CD4-positive, alpha-beta T cell treated with Interleukin-15 for 4 hours (primary cell): ENCODE measurements around the gene WWOX.
A peak's percentile ranks its signal among the peaks of the same experiment; 100 is the strongest.

ENCODE experiments used
- DNase-seq: peaks from one replicate; pipeline ENCODE4 v3.0.0-alpha.2; 2020; ENCODE audit warnings: low spot score

WWOX gene

GRCh38 chr16:78737630-78738029 lies 638.2 kb downstream of the WWOX start:
- DNase-seq, result no peak

- no peak for DNase-seq
Observed at GRCh38 chr16:78738557-78738956, 639.1 kb downstream of the WWOX start.

GRCh38 chr16:78740269-78740668 lies 640.8 kb downstream of the WWOX start:
- DNase-seq, result no peak

- DNase-seq, result peak; percentile 90
Observed at GRCh38 chr16:78742501-78743283, 643.2 kb downstream of the WWOX start.

DNA sequence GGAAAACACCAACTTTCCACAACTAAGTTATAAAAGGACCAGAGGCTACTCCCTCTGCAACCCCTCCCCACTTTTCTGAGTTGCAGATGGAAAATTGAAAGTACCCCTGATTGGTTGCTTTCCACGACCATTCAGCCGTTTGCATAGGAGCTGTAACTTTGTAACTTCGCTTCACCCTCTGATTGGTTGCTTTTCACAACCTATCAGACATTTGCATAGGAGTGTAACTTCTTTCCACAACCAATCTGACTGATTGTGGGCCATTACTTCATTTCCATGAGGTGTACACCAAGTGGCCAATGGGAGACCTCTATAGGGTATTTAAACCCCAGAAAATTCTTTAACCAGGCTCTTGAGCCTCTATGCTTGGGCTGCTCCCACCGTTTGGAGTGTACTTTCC lies 644.1 kb downstream of the WWOX start:
- DNase-seq, result no peak

DNA sequence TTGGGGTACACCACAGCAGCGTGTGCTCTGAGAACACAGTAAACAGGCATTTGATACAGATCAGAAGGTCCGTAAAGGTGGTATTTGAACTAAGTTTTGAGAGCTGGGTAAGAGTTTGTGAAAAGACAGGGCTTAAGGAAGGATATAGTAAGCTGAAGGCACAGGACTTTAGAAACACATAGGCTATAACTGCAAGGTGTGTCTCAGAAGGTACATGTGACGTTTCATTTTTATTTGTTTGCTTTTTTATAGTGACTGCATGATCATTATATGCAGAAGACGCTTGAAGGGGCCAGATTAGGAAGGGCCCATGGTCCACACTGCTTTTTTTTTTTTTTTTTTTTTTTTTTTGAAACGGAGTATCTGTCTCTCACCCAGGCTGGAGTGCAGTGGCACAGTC lies 644.6 kb downstream of the WWOX start:
- DNase-seq, result no peak

DNA sequence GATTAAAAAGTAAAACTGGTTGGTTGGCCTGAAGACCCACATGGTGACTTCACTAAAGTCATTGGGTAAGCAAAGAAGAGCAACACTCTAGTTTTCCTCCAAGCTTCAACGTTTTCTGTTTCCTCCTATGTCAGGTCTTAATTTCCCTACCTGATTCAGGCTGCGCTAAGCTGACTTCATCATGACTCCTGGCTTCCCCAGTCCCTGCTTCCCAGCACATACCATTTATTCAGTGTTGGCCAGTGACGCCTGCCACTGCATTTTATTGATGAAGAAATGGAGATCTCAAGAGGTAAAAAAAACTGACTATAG lies 645.3 kb downstream of the WWOX start:
- DNase-seq, result no peak

DNA sequence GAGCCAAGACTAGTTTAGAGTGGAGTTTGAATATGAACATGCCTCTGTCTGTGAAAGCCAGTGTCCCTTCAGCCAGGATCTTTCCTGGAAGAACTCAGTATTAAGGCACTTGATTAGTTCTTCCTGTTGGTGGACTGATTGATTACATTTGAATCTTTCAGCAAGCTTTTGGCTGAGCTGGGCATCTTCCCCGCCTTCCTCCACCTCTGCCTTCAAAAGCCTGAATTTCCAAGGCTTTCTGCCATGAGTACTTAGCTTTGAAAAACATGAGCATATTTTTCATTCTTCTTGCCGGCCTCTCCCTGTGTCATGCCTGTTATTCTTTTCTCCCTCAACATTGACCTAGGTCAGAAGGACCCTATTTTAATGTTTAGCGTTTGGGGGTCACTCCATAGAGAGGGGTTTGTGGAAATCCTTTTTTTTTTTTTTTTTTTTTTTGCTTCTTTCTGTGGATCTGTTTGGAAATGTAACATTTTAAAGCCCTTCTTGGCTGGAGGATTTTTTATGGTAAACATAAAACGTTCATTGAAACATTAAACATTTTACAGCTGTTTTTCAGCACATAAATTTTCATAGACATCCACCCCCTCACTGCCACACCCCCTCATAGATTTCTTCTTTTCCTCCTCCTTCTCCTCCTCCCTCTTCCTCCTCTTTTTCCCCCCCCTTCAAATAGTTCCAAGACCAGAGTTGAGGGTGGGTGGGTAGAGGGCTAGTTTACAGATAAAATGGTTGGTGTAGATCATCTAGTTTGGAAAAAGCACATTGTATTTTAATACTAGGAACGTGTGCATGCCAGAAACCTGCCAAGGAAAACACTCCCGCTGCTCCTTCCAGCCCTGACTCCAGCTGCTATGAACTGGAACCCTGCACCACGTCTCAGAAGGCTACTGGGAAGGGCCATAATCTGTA lies 645.9 kb downstream of the WWOX start:
- DNase-seq, result no peak

- no peak for DNase-seq
Observed at GRCh38 chr16:78746718-78747117, 647.3 kb downstream of the WWOX start.

DNA sequence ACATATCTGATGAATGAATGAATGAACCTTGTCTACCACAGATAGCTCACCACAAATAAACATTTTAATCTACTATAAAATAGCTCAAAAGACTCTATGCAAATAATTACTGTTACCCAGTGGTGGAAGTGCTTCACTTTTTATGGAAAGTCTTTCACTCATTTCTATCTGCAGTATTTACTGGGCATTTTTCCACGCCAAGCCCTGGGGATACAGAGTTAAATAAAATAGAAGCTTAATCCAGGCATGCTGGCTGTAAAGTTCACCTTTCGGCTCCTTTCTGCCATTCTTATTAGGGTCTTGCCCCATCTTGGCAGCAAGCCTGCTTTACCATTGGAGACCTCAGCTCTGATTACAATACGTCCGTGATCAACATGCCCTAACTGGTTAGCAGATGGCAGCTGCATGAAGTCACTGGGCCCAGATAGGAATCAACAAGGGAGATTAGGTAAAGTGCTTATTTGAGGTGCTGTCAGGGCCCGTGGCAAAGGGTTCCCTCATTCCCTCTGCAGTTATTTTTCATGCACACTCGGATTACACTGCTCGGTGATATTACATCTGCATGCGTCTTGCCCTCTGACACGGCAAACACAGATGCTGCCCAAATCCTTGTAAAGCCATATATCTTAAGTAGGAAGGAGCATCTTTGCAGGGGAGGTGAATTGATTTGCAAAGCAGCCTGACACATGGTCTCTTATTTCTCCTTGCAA lies 648.9 kb downstream of the WWOX start:
- DNase-seq, result no peak

- DNase-seq, result peak; percentile 22
Observed at GRCh38 chr16:78749745-78750268, 650.4 kb downstream of the WWOX start.

GRCh38 chr16:78750611-78751010 lies 651.2 kb downstream of the WWOX start:
- no peak for DNase-seq

DNA sequence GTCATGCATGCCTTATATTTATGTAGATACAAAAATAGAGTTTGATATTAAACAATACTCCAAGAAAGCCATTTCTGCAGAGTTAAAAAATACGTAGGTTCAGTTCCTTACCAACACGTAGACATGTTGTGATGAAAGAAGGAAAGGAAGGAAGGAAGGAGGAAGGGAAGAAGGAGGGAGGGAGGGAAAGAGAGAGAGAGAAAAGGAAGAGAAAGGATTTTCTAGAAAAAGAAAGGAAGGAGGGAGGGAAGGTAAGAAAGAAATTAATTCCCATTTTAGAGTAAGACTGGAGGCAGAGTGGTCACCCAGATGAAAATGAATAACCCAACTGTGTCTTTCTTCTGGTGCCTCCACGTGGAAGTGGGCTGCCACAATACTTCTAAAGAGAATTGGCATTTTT lies 652.1 kb downstream of the WWOX start:
- DNase-seq, result no peak

DNA sequence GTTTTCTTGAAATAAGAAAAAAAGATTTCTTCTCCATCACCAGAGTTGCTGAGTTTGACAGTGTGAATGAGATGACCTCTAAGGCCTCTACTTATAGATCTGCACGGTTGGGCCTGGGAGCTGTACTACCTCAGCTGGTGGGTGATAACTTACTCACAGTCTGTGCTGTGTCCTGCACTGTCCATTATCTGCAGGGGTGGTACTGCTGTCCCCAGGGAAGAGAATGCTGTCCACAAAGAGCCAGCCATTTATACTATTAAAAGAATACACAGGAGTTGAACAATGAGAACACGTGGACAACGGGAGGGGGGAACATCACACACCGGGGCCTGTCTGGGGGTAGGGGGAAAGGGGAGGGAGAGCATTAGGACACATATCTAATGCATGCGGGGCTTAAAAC lies 655.3 kb downstream of the WWOX start:
- DNase-seq, result no peak

- no peak for DNase-seq
Observed at GRCh38 chr16:78755751-78756661, 656.6 kb downstream of the WWOX start.

DNA sequence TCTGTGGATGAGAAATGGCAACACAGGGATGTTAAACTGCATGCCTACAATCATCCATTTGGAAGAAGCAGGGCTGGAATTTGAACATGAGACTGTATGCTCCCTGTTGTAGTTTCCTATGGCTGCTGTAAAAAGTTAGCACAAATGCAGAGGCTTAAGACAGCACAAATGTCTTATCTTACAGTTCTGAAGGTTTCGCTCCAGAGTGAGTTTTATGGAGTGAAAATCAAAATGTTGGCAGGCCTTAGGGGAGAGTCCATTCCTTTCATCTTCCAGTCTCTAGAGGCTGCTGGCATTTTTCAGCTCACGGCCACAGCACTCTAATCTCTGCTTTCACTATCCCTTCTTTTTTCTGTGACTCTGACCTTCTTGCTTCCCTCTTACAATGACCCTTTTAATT lies 660.1 kb downstream of the WWOX start:
- no peak for DNase-seq

GRCh38 chr16:78760611-78761010 lies 661.2 kb downstream of the WWOX start:
- no peak for DNase-seq

- DNase-seq, result no peak
Observed at GRCh38 chr16:78761427-78761826, 662.0 kb downstream of the WWOX start.

- DNase-seq, result no peak
Observed at GRCh38 chr16:78762222-78762621, 662.8 kb downstream of the WWOX start.

DNA sequence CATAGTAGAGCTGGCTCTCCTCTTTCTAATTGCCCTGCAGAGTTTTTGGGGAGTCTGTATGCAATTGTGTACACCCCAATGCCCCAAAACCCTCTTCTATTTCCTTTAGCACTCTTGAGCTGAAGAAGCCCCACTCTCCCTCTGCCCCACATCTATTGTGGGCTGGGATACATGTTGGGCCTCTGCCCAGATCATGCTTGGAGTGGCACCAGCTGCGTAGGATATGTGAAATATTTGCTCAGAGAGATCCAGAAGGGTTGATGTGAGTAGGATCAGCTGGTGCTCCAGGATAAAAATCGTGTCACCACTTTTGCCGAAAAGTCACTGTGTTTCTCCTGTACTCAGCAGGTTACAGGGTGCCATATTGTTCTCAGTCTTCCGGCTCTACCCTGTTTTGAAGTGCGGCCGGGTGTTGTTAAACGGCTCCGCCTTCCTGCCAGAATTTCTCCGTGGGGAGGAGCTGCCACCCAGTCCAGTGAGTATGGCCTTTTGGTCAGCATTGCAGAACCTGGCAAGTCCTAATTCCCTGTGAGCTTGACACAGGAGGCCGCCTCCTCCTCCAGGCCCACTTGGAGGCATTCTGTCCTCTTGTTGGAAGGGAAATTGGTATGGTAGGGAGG lies 664.5 kb downstream of the WWOX start:
- DNase-seq, result no peak

DNA sequence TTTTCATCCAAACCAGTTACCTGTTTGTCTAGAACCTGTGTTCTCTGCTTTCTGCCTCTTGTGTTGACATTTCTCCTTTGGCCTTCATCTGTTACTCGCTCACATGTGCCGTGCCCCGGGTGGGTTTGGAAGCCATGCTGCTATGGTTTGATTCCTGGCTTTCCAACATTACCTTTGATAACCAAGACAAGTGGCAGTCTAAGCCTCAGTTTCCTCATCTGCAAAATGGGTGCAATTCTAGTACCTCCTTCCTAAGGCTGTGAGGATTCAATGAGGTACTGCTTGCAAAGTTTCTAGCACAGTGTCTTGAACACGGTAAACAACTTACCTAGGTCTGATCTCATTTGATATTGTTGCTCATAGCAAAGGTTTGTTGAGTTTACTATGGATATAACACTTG lies 665.0 kb downstream of the WWOX start:
- DNase-seq, result no peak
